B cell (primary cell): ENCODE results near the gene GOLPH3. TPM values are rescaled to one million over a fixed set of nuclear protein-coding genes. Genes with fewer than 3 reads are reported as not detected.

Experiments used
- ATAC-seq: fragments of 200-7000 bp; cut with Tn5 transposase; one replicate; pipeline ENCODE4 v1.10.0; 2021; ENCODE audit warnings: low read depth, mild to moderate bottlenecking, moderate number of reproducible peaks, moderate library complexity
- CTCF ChIA-PET: fragments of 350-600 bp; sonication (Branson Sonifier 250); formaldehyde crosslinking; loops from one replicate; lab custom pipeline; 2021; ENCODE audit warnings: antibody characterized with exemption, inconsistent platforms; lab: Charles Lee
- POLR2A ChIA-PET: fragments of 350-600 bp; sonication (Branson Sonifier 250); formaldehyde crosslinking; loops from one replicate; lab custom pipeline; 2021; ENCODE audit warnings: antibody characterized with exemption; lab: Charles Lee
- DNase-seq: peaks from one replicate; pipeline ENCODE4 v3.0.0; 2013
- H2AFZ ChIP-seq: 2 replicates; pipeline ENCODE4 v1.6.1; 2012; ENCODE audit warnings: mild to moderate bottlenecking, low read depth, low read length; ENCODE audit not compliant: insufficient read depth, poor library complexity, severe bottlenecking
- H3K27ac ChIP-seq, 2 donors: 1 replicate in 1 of 2; 2 replicates in 1 of 2; pipeline ENCODE4 v1.5.1; 2012 to 2013; ENCODE audit warnings: low read length in 2 of 2, mild to moderate bottlenecking in 2 of 2, moderate library complexity in 1 of 2
- H3K27me3 ChIP-seq, 4 experiments: fragments of 200-600 bp in 1 of 4; sonication (generic) in 1 of 4; replicated peaks in 1 of 4; 1 replicate in 2 of 4; 2 replicates in 2 of 4; pipeline versions ENCODE4 v1.6.1 to v1.7.0; 2013 to 2016; ENCODE audit warnings: low read length in 3 of 4, mild to moderate bottlenecking in 2 of 4, mixed read lengths in 1 of 4, moderate library complexity in 1 of 4; ENCODE audit not compliant: insufficient read depth in 4 of 4, control insufficient read depth in 3 of 4; ENCODE audit errors: control extremely low read depth in 1 of 4
- H3K36me3 ChIP-seq, 2 experiments: replicated peaks in 1 of 2; 1 replicate in 1 of 2; 2 replicates in 1 of 2; pipeline versions ENCODE4 v1.6.1 to v1.7.1; 2013; ENCODE audit warnings: low read length in 1 of 2; ENCODE audit not compliant: insufficient read depth in 2 of 2, control insufficient read depth in 1 of 2; ENCODE audit errors: control extremely low read depth in 1 of 2, extremely low read depth in 1 of 2
- H3K4me1 ChIP-seq, 2 donors: fragments of 200-600 bp in 1 of 2; sonication (generic) in 1 of 2; 1 replicate in 1 of 2; 2 replicates in 1 of 2; pipeline versions ENCODE4 v1.5.1 to v1.6.1; 2013 to 2017; ENCODE audit warnings: low read length in 2 of 2; ENCODE audit not compliant: control insufficient read depth in 2 of 2, insufficient read depth in 2 of 2
- H3K4me2 ChIP-seq: replicated peaks from 2 replicates; pipeline ENCODE3; 2012; ENCODE audit warnings: mild to moderate bottlenecking, low read depth, low read length; ENCODE audit not compliant: poor library complexity, severe bottlenecking
- H3K4me3 ChIP-seq, 5 experiments: fragments of 200-600 bp in 1 of 5; sonication (generic) in 1 of 5; 1 replicate in 3 of 5; 2 replicates in 2 of 5; pipeline versions ENCODE4 v1.5.1 to v1.7.0; 2011 to 2016; ENCODE audit warnings: low read length in 4 of 5, mild to moderate bottlenecking in 4 of 5, low read depth in 2 of 5, control low read depth in 1 of 5, moderate library complexity in 1 of 5; ENCODE audit not compliant: insufficient read depth in 1 of 5; ENCODE audit errors: control extremely low read depth in 1 of 5, extremely low read depth in 1 of 5
- H3K79me2 ChIP-seq: fragments of 200-600 bp; sonication (generic); one replicate; pipeline ENCODE4 v1.6.0; 2016; ENCODE audit warnings: low read length; ENCODE audit not compliant: control insufficient read depth, insufficient read depth
- H3K9ac ChIP-seq: fragments of 200-600 bp; sonication (generic); 2 replicates; pipeline ENCODE4 v1.6.1; 2017; ENCODE audit warnings: mild to moderate bottlenecking, low read length, moderate library complexity
- H3K9me3 ChIP-seq, 3 donors: one replicate each; pipeline versions ENCODE4 v1.6.1 to v1.7.1; 2013; ENCODE audit warnings: low read length in 2 of 3; ENCODE audit not compliant: control insufficient read depth in 2 of 3, insufficient read depth in 1 of 3; ENCODE audit errors: control extremely low read depth in 1 of 3
- H4K20me1 ChIP-seq: 2 replicates; pipeline ENCODE4 v1.6.0; 2012; ENCODE audit warnings: mild to moderate bottlenecking, low read length; ENCODE audit not compliant: insufficient read depth, control insufficient read depth, poor library complexity, severe bottlenecking
- H3K27ac Mint-ChIP-seq: one replicate; pipeline ENCODE4 v1.8.0; 2021; ENCODE audit warnings: mixed read lengths
- H3K27me3 Mint-ChIP-seq: one replicate; pipeline ENCODE4 v1.8.0; 2021; ENCODE audit warnings: mixed read lengths
- H3K4me1 Mint-ChIP-seq: one replicate; pipeline ENCODE4 v1.8.0; 2021; ENCODE audit warnings: mixed read lengths
- H3K4me3 Mint-ChIP-seq: one replicate; pipeline ENCODE4 v1.8.0; 2021; ENCODE audit warnings: mixed read lengths
- H3K9me3 Mint-ChIP-seq: one replicate; pipeline ENCODE4 v1.8.0; 2022; ENCODE audit warnings: mixed read lengths; ENCODE audit not compliant: insufficient read depth
- CTCF ChIP-seq: fragments of 200-600 bp; IDR thresholded peaks from one replicate; pipeline ENCODE4 v1.8.0; 2022; ENCODE audit warnings: antibody characterized with exemption, mild to moderate bottlenecking
- EZH2 ChIP-seq: IDR thresholded peaks from 2 replicates; pipeline ENCODE4 v1.6.1; 2012; ENCODE audit warnings: borderline replicate concordance, low read depth, mild to moderate bottlenecking, moderate library complexity, low read length; ENCODE audit not compliant: insufficient read depth, poor library complexity, severe bottlenecking
- WGBS: methylation state at CpG from one replicate; pipeline ENCODE4 v1.1.5; 2013; ENCODE audit warnings: missing lambda C conversion rate; ENCODE audit not compliant: insufficient coverage; 5-methylcytosine and 5-hydroxymethylcytosine counted together
- intact Hi-C: fragments of 100-400 bp; cut with micrococcal nuclease; formaldehyde crosslinking; loops from one replicate; pipeline ENCODE4 v1.10.0; 2022
- polyA plus RNA-seq: library from polyadenylated mRNA; depleted of rRNA; stranded (reverse); fragments of >200 nt; gene quantifications from 2 replicates; pipeline ENCODE4 v1.2.3, GENCODE V29; 2012
- total RNA-seq, 2 donors: library from RNA; stranded (reverse); fragments of 120-200 nt in 1 of 2; gene quantifications; 1 replicate in 1 of 2; 2 replicates in 1 of 2; pipeline versions ENCODE4 v1.2.3 to v1.2.4, GENCODE V29; 2013 to 2022

The GOLPH3 gene
- total and polyA plus RNA-seq, 2 donors (not counting 1 experiment from before 2014, with no cell fraction given), result 16.2 to 62.6 TPM

- Histone ChIP-seq H3K27ac (no peak overlapping the region), H3K9ac (no peak overlapping the region), H3K27me3 (no peaks in the 10 kb centered on the region), H3K9me3 (no peaks in the 10 kb centered on the region), H3K4me3 (no peak overlapping the region), H3K79me2 (peaks cover 33% of the 10 kb centered on the region), H4K20me1 (peaks cover 4% of the 10 kb centered on the region), H2AFZ (no peak overlapping the region), H3K4me1 (no peaks in the 10 kb centered on the region), H3K36me3 (peaks cover 12 to 38% of the 10 kb centered on the region in 2 experiments), H3K4me2 (no peak overlapping the region)
- TF ChIP-seq EZH2, result no peak
- no peak for TF ChIP-seq CTCF
- ATAC-seq (no peak), DNase-seq (no peak)
- CTCF ChIA-PET, result no interaction called here
- H3K27me3 Mint-ChIP-seq, result no peaks in the 10 kb centered on the region
- WGBS, result 97% methylated on average over 3 of the region's 3 CpGs
- no peak overlapping the region for H3K27ac Mint-ChIP-seq
- H3K9me3 Mint-ChIP-seq, result no peaks in the 10 kb centered on the region
- intact Hi-C loops, result no loop called here
- peaks cover 19% of the 10 kb centered on the region for H3K4me1 Mint-ChIP-seq
- H3K4me3 Mint-ChIP-seq, result no peak overlapping the region
- POLR2A ChIA-PET, result no interaction called here
Measured at GRCh38 chr5:32127711-32128110, 46.4 kb downstream of the GOLPH3 start.

- CTCF ChIA-PET, result no interaction called here
- WGBS, result no CpG with 5 or more reads among the region's 1 CpG
- Histone ChIP-seq H3K9ac (no peak overlapping the region), H3K9me3 (no peaks in the 10 kb centered on the region), H3K27ac (no peak overlapping the region), H3K4me3 (no peak overlapping the region), H4K20me1 (peaks cover 4% of the 10 kb centered on the region), H3K4me2 (no peak overlapping the region), H3K79me2 (peaks cover 33% of the 10 kb centered on the region), H3K27me3 (no peaks in the 10 kb centered on the region), H3K4me1 (no peaks in the 10 kb centered on the region), H2AFZ (no peak overlapping the region), H3K36me3 (peaks cover 17 to 41% of the 10 kb centered on the region in 2 experiments)
- Mint-ChIP-seq H3K27ac (peak overlapping the region; percentile 1), H3K4me3 (no peak overlapping the region), H3K4me1 (peaks cover 20% of the 10 kb centered on the region), H3K9me3 (no peaks in the 10 kb centered on the region), H3K27me3 (no peaks in the 10 kb centered on the region)
- DNase-seq (no peak), ATAC-seq (no peak)
- TF ChIP-seq EZH2 (no peak), CTCF (no peak)
- intact Hi-C loops, result no loop called here
- POLR2A ChIA-PET, result no interaction called here
Measured at GRCh38 chr5:32126691-32127090, 47.4 kb downstream of the GOLPH3 start.
